Activated naive CD8-positive, alpha-beta T cell treated with anti-CD3 and anti-CD28 coated beads, Interleukin-2, amount 10 ng/mL, durations not matched to agents 7 days and 5 days (primary cell): ENCODE results near the gene SOX13. TPM values are rescaled to one million over a fixed set of nuclear protein-coding genes. Genes with fewer than 3 reads are reported as not detected.
"Not testable (repeated sequence)": the region's sequence is repeated elsewhere in the genome, so short reads cannot be mapped to it uniquely, and the experiment has no call there.

Experiments
- ATAC-seq: fragments of 150-1000 bp; cut with Tn5 transposase; one replicate; pipeline ENCODE4 v1.10.0; 2021; ENCODE audit warnings: low read depth, moderate library complexity
- POLR2A ChIA-PET: fragments of 350-600 bp; sonication (Branson Sonifier 250); formaldehyde crosslinking; loops from one replicate; lab custom pipeline; 2021; ENCODE audit warnings: antibody characterized with exemption; lab: Charles Lee
- DNase-seq: peaks from one replicate; pipeline ENCODE4 v3.0.0; 2021
- H3K27ac Mint-ChIP-seq: one replicate; pipeline ENCODE4 v1.8.0; 2022; ENCODE audit warnings: mild to moderate bottlenecking, mixed read lengths
- H3K27me3 Mint-ChIP-seq: one replicate; pipeline ENCODE4 v1.8.0; 2022; ENCODE audit warnings: mild to moderate bottlenecking, moderate library complexity, mixed read lengths
- H3K36me3 Mint-ChIP-seq: one replicate; pipeline ENCODE4 v1.8.0; 2021; ENCODE audit warnings: mild to moderate bottlenecking, mixed read lengths
- H3K4me1 Mint-ChIP-seq: one replicate; pipeline ENCODE4 v1.8.0; 2021; ENCODE audit warnings: mixed read lengths
- H3K4me3 Mint-ChIP-seq: one replicate; pipeline ENCODE4 v1.8.0; 2022; ENCODE audit warnings: mild to moderate bottlenecking, moderate library complexity, mixed read lengths
- H3K9me3 Mint-ChIP-seq: one replicate; pipeline ENCODE4 v1.8.0; 2021; ENCODE audit warnings: mixed read lengths
- total RNA-seq, 2 experiments: library from RNA; stranded (reverse); gene quantifications; one replicate each; pipeline ENCODE4 v1.2.3, GENCODE V29; 2021

Gene SOX13
- total RNA-seq, 2 experiments from 2014 or later = 3.9 to 4.0 TPM

DNA sequence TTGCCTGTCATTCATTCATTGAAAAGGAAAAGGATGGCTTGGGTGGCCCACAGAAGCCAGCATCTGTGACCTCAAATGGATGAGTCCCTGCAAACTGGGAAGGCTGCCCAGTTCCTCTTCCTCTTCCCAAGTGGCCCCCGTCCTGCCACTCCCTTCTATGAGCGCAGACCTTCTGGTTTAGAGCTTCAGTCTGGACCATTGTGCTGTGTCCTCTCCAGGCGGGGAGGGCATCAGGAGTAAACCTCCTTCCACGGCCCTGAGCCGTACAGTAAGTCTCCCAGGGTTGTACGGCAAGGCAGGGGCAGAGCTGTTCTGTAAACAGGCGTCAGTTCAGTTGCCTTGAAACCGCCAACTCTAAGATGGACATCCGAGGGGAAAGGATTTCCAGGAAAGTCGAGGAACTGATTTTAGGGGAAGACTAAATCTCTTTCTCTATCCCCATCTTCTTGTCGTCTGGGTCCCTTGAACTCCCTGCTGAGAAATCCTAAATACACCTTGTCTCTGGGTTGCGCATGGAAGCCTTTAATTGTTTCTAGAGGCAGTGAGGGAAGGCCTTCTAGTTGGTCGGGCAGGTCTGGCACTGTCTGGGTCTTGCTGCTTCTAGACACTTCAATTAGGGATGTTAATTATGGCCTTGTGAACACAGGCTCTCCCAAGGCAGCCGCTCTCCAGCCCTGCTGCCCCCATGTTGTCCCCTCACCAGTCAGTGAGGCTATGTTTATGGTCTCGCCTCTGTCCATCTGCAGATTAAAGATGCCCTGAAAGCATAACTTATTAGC is 22.1 kb downstream of the SOX13 start:
- Mint-ChIP-seq H3K9me3 (no peaks in the 10 kb centered on the region), H3K4me3 (no peak overlapping the region), H3K27ac (no peak overlapping the region), H3K36me3 (no peaks in the 10 kb centered on the region), H3K27me3 (peaks cover 3% of the 10 kb centered on the region), H3K4me1 (no peaks in the 10 kb centered on the region)
- DNase-seq = no peak
- no peak for ATAC-seq
- POLR2A ChIA-PET = no interaction called here

DNA sequence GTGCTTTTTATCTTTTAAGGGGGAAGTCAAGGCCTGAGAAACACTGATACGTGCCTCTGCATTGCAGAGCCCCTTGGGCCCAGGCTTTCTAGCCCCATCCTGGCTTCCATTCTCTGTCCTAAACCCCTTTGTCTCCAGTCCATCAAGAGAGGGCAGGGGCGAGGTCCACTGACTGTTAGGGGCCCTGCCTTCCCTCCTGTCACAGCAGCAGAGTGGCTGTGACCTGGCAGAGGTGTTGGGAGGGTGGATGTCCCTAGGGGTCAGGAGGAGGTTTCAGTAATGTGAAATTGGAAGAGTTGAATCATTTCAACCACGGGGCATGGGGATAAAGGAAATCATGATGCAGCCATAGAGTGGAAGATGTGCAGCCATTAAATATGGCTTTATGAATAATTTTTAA is 24.0 kb downstream of the SOX13 start:
- no peak for ATAC-seq
- H3K36me3 Mint-ChIP-seq = no peaks in the 10 kb centered on the region

DNA sequence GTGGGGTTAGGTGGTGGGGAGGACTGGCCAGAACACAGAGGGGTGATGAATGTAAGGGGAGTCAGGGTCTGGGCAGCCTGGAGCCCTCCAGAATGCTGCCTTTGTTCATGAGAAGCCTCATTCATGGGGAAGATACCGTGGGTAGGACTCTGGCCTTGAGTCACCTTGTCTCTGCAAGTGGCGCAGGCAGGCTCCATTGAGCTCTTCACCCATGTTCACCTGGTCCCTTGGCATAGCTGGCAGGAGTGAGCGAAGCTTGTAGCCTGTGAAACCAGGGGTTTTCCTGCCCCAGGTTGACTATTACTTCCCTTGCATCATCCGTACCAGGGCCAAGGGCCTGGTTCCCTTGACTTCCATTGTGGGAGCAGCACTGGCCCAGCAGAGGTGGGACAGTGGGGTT is 25.8 kb downstream of the SOX13 start:
- H3K27ac Mint-ChIP-seq = no peak overlapping the region
- no peak overlapping the region for H3K4me3 Mint-ChIP-seq
- no peak for ATAC-seq
- no peaks in the 10 kb centered on the region for H3K36me3 Mint-ChIP-seq
- H3K4me1 Mint-ChIP-seq = peaks cover 9% of the 10 kb centered on the region
- no peak for DNase-seq
- no peaks in the 10 kb centered on the region for H3K27me3 Mint-ChIP-seq
- POLR2A ChIA-PET = interaction anchor here (0.5 kb wide), 1 partner anchor 51 kb away, joined by 3 read pairs; no protein-coding TSS in a partner anchor
- no peaks in the 10 kb centered on the region for H3K9me3 Mint-ChIP-seq

More for the DNA sequence above, 24.0 kb downstream of the SOX13 start:
- Mint-ChIP-seq H3K27ac (no peak overlapping the region), H3K27me3 (peaks cover under 1% of the 10 kb centered on the region), H3K9me3 (no peaks in the 10 kb centered on the region), H3K4me3 (no peak overlapping the region), H3K4me1 (no peaks in the 10 kb centered on the region)
- POLR2A ChIA-PET = no interaction called here
- no peak for DNase-seq

DNA sequence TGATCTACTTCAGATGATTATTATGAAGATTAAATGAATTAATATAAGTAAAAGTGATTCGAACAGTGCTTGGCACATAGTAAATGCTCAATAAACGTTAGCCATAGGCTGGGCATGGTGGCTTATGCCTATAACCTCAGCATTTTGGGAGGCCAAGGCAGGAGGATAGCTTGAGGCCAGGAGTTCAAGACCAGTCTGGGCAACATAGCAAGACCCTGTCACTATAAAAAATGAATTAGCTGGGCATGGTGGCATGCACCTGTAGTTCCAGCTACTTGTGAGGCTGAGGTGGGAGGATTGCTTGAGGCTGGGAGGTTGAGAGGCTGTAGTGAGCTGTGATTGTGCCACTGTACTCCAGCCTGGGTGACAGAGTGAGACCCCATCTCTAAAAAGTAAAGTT is 26.8 kb downstream of the SOX13 start:
- H3K27ac Mint-ChIP-seq, H3K4me3 Mint-ChIP-seq, DNase-seq, H3K9me3 Mint-ChIP-seq, H3K36me3 Mint-ChIP-seq, H3K27me3 Mint-ChIP-seq, ATAC-seq, POLR2A ChIA-PET: not testable (repeated sequence)
- peaks cover 15% of the 10 kb centered on the region for H3K4me1 Mint-ChIP-seq

DNA sequence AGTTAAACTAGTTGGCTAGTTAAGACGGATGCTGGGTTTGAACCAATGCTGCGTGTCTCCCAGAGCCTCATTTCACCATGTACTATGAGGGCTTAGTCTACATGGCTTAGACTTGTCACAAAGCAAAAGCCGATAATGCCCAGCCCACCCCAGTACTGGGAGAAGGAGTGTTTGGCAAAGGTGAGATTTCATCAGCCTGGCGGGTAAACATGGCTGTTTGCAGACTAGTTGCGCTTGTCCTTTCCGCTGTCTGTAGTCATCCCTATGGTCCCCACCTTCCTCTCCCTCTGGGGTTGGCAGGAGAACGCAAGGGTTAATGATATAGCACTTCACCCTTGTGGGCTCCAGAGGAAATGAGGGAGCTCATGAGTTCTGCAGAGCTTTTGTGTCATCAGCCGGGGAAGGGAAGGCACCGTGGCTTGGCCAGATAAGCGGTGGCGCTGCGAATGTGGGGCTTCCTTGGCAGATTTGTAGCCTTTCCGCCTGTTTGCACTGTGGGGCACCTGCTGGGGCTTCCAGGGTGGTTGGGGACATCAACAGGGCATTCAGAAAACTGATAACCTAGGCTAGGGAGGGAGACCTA is 29.2 kb downstream of the SOX13 start:
- Mint-ChIP-seq H3K9me3 (no peaks in the 10 kb centered on the region), H3K4me3 (peak overlapping the region; percentile 57), H3K4me1 (peaks cover 19% of the 10 kb centered on the region), H3K27ac (peak overlapping the region; percentile 68), H3K27me3 (no peaks in the 10 kb centered on the region), H3K36me3 (no peaks in the 10 kb centered on the region)
- ATAC-seq = peak; percentile 28
- POLR2A ChIA-PET = no interaction called here
- no peak for DNase-seq

DNA sequence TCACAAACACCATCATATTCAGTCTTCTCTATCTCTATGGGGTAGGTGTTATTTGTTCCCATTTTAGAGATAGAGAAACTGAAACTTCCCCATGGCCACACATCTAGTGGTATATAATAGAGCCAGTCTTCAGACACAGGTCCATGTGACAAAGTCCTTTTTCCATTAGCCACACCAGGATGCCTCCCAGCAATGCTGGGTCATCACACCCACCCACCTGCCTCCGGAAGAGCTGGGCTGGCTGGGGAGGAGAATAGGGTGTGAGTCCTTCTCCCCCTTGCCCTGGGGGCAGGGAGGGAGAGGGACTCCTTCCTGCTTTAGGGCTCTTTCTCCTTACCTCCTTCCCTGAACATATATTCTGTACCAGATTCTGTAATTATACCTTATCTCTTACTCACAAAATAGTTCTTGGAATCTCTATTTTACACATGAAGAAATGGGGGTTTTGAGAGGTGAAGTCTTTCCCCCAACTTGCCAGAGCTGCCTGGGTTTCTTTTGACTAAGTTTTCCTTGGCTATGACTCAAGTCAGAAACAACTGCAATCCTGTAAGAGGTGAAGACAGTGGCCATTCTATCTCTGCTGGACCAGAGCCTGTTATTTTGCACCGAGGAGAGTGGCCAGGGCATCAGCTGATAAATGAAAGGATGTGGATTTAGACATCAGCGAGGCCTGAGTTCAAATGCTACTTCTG is 30.0 kb downstream of the SOX13 start:
- Mint-ChIP-seq H3K36me3 (no peaks in the 10 kb centered on the region), H3K9me3 (no peaks in the 10 kb centered on the region), H3K27ac (peak overlapping the region; percentile 40), H3K4me1 (peaks cover 19% of the 10 kb centered on the region), H3K27me3 (no peaks in the 10 kb centered on the region), H3K4me3 (peak overlapping the region; percentile 57)
- ATAC-seq (peak; percentile 23), DNase-seq (no peak)
- POLR2A ChIA-PET = no interaction called here

DNA sequence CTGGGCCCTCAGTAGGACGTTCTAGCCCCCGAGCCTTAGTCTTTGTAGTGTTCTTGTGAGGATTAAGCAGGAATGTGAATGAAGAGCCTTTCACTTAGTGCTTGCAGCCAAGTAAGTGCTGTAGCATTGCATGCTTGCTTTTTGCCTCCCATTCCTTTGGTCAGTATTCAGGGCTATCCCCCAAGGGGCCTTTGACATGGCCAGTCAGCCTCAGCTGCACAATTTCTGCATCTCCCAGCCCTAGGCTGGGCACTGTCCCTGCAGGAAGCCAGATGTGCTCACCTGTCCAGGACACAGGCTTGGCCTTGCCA is 30.5 kb downstream of the SOX13 start:
- H3K4me3 Mint-ChIP-seq = no peak overlapping the region
- POLR2A ChIA-PET = no interaction called here
- H3K9me3 Mint-ChIP-seq = no peaks in the 10 kb centered on the region
- ATAC-seq (no peak), DNase-seq (no peak)
- H3K27me3 Mint-ChIP-seq = no peaks in the 10 kb centered on the region
- no peaks in the 10 kb centered on the region for H3K36me3 Mint-ChIP-seq
- peaks cover 19% of the 10 kb centered on the region for H3K4me1 Mint-ChIP-seq
- H3K27ac Mint-ChIP-seq = no peak overlapping the region

DNA sequence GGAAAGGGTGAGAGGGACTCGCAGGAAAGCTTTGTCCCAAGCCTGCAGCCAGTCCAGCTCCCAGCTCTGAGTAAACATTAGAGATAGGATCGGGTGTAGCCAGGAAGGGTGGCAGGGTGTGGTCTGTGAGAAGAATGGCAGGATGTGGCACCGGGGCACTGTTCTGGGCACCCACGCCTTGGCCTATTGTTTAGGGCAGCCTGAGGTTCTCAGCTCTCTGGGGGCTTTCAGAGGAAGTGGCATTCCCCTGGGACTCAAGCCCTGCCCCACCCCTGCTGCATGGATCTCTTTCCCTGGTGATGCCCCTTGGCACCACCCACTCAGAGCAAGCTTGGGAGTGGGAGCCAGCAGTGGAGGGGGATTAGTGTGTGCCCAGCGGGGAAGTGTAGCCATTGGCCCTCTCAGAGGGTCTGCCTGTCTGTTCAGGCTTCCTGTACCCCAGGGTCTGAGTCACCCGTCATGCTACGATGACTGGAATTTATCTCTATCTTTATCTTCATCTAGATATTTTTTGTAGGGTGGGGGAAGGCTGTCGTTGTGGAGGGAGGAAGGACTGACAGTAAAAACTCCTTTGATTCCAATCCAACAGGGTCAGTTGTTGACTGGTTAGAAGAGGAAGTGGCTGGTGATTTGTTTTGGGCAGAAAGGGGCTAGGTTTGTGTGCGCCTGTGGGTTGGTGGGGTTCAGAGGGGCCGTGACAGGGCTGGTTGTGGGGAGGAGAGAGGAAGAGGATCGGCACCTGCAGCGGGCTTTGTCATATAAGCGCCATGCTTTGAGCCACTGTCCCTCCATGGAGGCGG is 31.6 kb downstream of the SOX13 start:
- peak overlapping the region; percentile 10 for H3K4me3 Mint-ChIP-seq
- H3K4me1 Mint-ChIP-seq = peaks cover 19% of the 10 kb centered on the region

DNA sequence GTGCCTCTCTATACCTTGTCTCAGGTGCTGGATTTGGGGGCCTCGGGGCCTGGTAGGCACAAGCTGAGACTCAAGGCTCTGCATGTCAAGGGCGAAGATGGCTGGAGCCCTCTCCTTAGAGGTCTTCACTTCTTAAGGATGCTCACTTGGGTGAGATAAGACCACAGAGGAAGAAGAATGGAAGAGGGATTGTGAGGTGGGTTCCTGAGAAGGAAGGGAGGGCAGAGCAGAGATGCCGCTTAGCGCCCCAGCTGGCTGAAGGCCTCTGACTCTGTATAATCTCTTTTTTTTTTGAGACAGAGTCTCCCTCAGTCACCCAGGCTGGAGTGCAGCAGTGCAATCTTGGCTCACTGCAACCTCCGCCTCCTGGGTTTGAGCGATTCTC is 32.2 kb downstream of the SOX13 start:
- H3K4me1 Mint-ChIP-seq = peaks cover 19% of the 10 kb centered on the region
- H3K27me3 Mint-ChIP-seq = no peaks in the 10 kb centered on the region
- no peaks in the 10 kb centered on the region for H3K36me3 Mint-ChIP-seq
- ATAC-seq = no peak
- no peaks in the 10 kb centered on the region for H3K9me3 Mint-ChIP-seq
- POLR2A ChIA-PET = no interaction called here
- H3K4me3 Mint-ChIP-seq = peak overlapping the region; percentile 10
- H3K27ac Mint-ChIP-seq = peak overlapping the region; percentile 76
- DNase-seq = no peak

More for the DNA sequence above, 31.6 kb downstream of the SOX13 start:
- no peaks in the 10 kb centered on the region for H3K9me3 Mint-ChIP-seq
- H3K27me3 Mint-ChIP-seq = no peaks in the 10 kb centered on the region
- POLR2A ChIA-PET = no interaction called here
- DNase-seq = no peak
- ATAC-seq = peak; percentile 38
- H3K36me3 Mint-ChIP-seq = no peaks in the 10 kb centered on the region
- H3K27ac Mint-ChIP-seq = peak overlapping the region; percentile 76

DNA sequence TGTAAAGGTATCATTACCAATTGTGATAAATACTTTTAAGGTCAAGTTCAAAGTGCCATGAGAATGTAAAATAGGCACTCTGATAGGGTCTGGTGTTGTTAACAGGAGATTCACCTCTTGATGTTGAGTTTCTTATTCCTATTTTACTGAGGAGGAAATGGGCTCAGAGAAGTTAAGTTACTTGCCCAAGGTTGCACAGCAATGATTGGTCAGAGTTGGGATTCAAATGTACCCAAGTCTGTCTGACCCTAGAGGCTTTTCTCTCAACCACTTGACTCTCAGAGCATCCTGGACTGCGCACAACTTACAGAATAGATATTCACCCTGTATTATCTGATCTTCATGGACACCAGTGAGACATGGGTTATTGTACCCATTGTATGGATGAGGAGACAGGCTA is 33.9 kb downstream of the SOX13 start:
- POLR2A ChIA-PET = no interaction called here
- Mint-ChIP-seq H3K9me3 (no peaks in the 10 kb centered on the region), H3K27ac (no peak overlapping the region)

DNA sequence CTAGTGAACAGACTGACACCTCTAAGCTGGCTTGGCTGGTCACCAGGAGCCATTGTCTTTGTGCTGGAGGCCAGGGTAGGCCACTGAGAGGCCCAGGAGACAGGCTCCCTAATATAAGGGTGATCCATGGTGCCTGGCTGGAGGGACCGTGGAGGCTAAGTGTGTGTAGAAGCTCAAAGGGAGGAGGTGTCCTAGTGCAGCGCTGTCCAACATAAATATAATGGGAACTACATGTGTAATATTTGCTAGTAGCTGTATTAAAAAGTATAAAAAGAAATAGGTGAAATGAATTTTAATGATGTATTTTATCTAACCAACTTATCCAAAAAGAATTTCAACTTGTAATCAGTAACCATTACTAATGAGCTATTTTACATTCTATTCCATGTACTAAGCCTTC is 35.0 kb downstream of the SOX13 start:
- no peaks in the 10 kb centered on the region for H3K36me3 Mint-ChIP-seq
- no peak for ATAC-seq
- no peak overlapping the region for H3K27ac Mint-ChIP-seq
- no peaks in the 10 kb centered on the region for H3K27me3 Mint-ChIP-seq
- H3K4me3 Mint-ChIP-seq = no peak overlapping the region
- no peaks in the 10 kb centered on the region for H3K9me3 Mint-ChIP-seq
- no peak for DNase-seq
- POLR2A ChIA-PET = no interaction called here
- H3K4me1 Mint-ChIP-seq = peaks cover 14% of the 10 kb centered on the region

More for the DNA sequence above, 33.9 kb downstream of the SOX13 start:
- ATAC-seq = no peak
- no peaks in the 10 kb centered on the region for H3K36me3 Mint-ChIP-seq
- no peak for DNase-seq
- no peak overlapping the region for H3K4me3 Mint-ChIP-seq
- H3K4me1 Mint-ChIP-seq = peaks cover 19% of the 10 kb centered on the region
- no peaks in the 10 kb centered on the region for H3K27me3 Mint-ChIP-seq

DNA sequence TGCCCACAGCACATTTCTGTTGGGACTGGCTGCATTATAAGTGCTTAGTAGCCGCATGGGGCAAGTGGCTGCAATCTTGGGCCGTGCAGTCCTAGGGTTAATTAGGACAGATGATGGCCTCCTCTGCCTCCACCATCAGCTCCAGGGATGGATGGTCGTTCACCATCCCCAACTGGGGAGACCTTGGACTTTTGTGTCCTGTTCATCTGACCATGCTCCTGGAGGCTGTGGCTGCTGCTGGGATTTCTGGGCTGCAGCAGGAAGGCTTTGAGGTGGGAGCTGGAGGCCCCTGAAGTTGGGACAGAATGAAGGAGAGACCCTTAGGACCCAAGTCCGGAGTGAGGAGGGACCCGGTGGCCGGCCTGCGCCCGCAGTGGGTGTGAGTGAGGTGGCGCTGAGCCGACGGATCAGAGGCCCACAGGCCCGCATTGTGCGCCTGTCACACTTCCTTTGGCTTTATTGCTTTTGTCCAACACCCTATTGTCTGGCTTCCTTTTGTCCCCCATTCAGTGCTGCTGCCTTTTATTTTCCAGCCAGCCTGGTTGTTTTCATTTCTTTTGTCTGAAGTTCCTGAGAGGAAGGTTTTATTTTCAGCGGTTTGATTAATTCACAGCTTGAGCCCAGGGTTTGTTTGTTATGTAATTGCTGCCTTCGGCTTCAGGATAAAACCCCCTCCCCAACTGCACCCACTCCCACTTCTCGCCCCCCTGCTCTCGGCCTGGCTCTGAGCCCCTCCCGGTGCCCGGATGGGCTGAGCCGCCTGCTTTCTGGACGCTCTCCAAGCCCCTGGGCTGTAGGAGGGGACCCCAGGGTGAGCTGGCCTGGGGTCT is 35.6 kb downstream of the SOX13 start:
- Mint-ChIP-seq H3K9me3 (no peaks in the 10 kb centered on the region), H3K27me3 (no peaks in the 10 kb centered on the region), H3K4me3 (no peak overlapping the region), H3K36me3 (no peaks in the 10 kb centered on the region), H3K4me1 (peaks cover 10% of the 10 kb centered on the region), H3K27ac (no peak overlapping the region)
- DNase-seq (no peak), ATAC-seq (no peak)
- POLR2A ChIA-PET = no interaction called here
